Stimulated activated CD4-positive, alpha-beta T cell treated with anti-CD3 and anti-CD28 coated beads, Interleukin-15, amount 100 ng/mL, for 48 hours (primary cell): ENCODE data around the gene ERICH3.

ENCODE experiments used
- DNase-seq, 2 donors: peaks; one replicate each; pipeline ENCODE4 v3.0.0-alpha.2; 2020; ENCODE audit warnings: low read depth in 2 of 2

Gene ERICH3

GRCh38 chr1:74587888-74588287 lies 85.7 kb downstream of the ERICH3 start:
- DNase-seq, result no peak

GRCh38 chr1:74586253-74586897 lies 87.2 kb downstream of the ERICH3 start:
- no peak for DNase-seq

- DNase-seq, result no peak
Observed at GRCh38 chr1:74584185-74584584, 89.4 kb downstream of the ERICH3 start.

GRCh38 chr1:74583397-74583796 lies 90.2 kb downstream of the ERICH3 start:
- no peak for DNase-seq

- DNase-seq, result no peak
Observed at GRCh38 chr1:74579425-74579824, 94.2 kb downstream of the ERICH3 start.

- no peak for DNase-seq
Observed at GRCh38 chr1:74578101-74578500, 95.5 kb downstream of the ERICH3 start.

- DNase-seq, result no peak
Observed at GRCh38 chr1:74571891-74572290, 101.7 kb downstream of the ERICH3 start.

- no peak for DNase-seq
Observed at GRCh38 chr1:74571493-74571800, 102.1 kb downstream of the ERICH3 start.

- no peak for DNase-seq
Observed at GRCh38 chr1:74570797-74571492, 102.6 kb downstream of the ERICH3 start.

- DNase-seq, result no peak
Observed at GRCh38 chr1:74549932-74550331, 123.7 kb downstream of the ERICH3 start.

GRCh38 chr1:74548961-74549750 lies 124.4 kb downstream of the ERICH3 start:
- no peak for DNase-seq

- DNase-seq, result no peak
Observed at GRCh38 chr1:74545821-74546220, 127.8 kb downstream of the ERICH3 start.

- DNase-seq, result no peak
Observed at GRCh38 chr1:74534241-74534640, 139.4 kb downstream of the ERICH3 start.

- DNase-seq, result no peak
Observed at GRCh38 chr1:74531796-74532195, 141.8 kb downstream of the ERICH3 start.

- DNase-seq, result no peak
Observed at GRCh38 chr1:74530892-74531291, 142.7 kb downstream of the ERICH3 start.

- DNase-seq, result no peak
Observed at GRCh38 chr1:74528123-74528522, 145.5 kb downstream of the ERICH3 start.

GRCh38 chr1:74526708-74527107 lies 146.9 kb downstream of the ERICH3 start:
- DNase-seq, result no peak

- no peak for DNase-seq
Observed at GRCh38 chr1:74523873-74524480, 149.6 kb downstream of the ERICH3 start.

GRCh38 chr1:74522148-74522547 lies 151.4 kb downstream of the ERICH3 start:
- no peak for DNase-seq
